ENCODE results near the gene PTH1R.

- TF ChIP-seq CTCF (IDR thresholded peaks at IDR 0.05; ENCODE audit: borderline replicate concordance, extremely low read depth, low read length, poor library complexity, severe bottlenecking) (no peak), EZH2 (IDR thresholded peaks at IDR 0.05; ENCODE audit: borderline replicate concordance, low read depth, low read length, severe bottlenecking) (no peak)
Measured at GRCh38 chr3:46900007-46900292, 22.4 kb downstream of the PTH1R start.
